Small intestine (tissue), 16 donors: ENCODE data around the gene IFIT2. TPM values are rescaled to one million over a fixed set of nuclear protein-coding genes. Genes with fewer than 3 reads are reported as not detected.
"Not testable (repeated sequence)": the region's sequence is repeated elsewhere in the genome, so short reads cannot be mapped to it uniquely, and the experiment has no call there.

Experiments
- DNase-seq, 2 donors: peaks; one replicate each; pipeline versions ENCODE4 v3.0.0 to v3.0.0-alpha.2; 2013
- FAIRE-seq: peaks from 2 replicates; lab custom pipeline; 2012; peaks lifted over from hg19 to GRCh38; lab: Jason Lieb, UNC
- H3K27ac ChIP-seq, 3 donors: one replicate each; pipeline ENCODE4 v1.5.1; 2013; ENCODE audit warnings: low read length in 2 of 3, mild to moderate bottlenecking in 2 of 3, control low read depth in 1 of 3, inconsistent platforms in 1 of 3, low read depth in 1 of 3, moderate library complexity in 1 of 3
- H3K27me3 ChIP-seq, 3 donors: one replicate each; pipeline ENCODE4 v1.6.1; 2013; ENCODE audit warnings: low read length in 3 of 3, inconsistent platforms in 1 of 3; ENCODE audit not compliant: control insufficient read depth in 3 of 3, insufficient read depth in 3 of 3
- H3K36me3 ChIP-seq, 3 donors: one replicate each; pipeline ENCODE4 v1.6.1; 2013; ENCODE audit warnings: low read length in 3 of 3, inconsistent platforms in 1 of 3, low read depth in 1 of 3, mild to moderate bottlenecking in 1 of 3, moderate library complexity in 1 of 3; ENCODE audit not compliant: control insufficient read depth in 3 of 3, insufficient read depth in 2 of 3
- H3K4me1 ChIP-seq, 3 donors: one replicate each; pipeline ENCODE4 v1.6.1; 2013; ENCODE audit warnings: low read length in 2 of 3, inconsistent platforms in 1 of 3, low read depth in 1 of 3, mild to moderate bottlenecking in 1 of 3, moderate library complexity in 1 of 3; ENCODE audit not compliant: control insufficient read depth in 3 of 3, insufficient read depth in 2 of 3
- H3K4me3 ChIP-seq, 3 donors: one replicate each; pipeline ENCODE4 v1.5.1; 2013; ENCODE audit warnings: low read length in 3 of 3, control low read depth in 1 of 3, inconsistent platforms in 1 of 3, low read depth in 1 of 3, mild to moderate bottlenecking in 1 of 3, moderate library complexity in 1 of 3
- H3K9me3 ChIP-seq, 2 donors: one replicate each; pipeline ENCODE4 v1.6.1; 2013; ENCODE audit warnings: low read depth in 1 of 2, low read length in 1 of 2; ENCODE audit not compliant: control insufficient read depth in 2 of 2, insufficient read depth in 1 of 2
- WGBS, 3 donors: extraction: QIAGEN DNeasy Blood & Tissue Kit; methylation state at CpG; one replicate each; pipeline ENCODE4 v1.1.7; 2013; 5-methylcytosine and 5-hydroxymethylcytosine counted together
- long read RNA-seq, 10 donors: transcript quantifications; one replicate each; lab custom pipeline, GENCODE V29; 2026
- polyA plus RNA-seq, 4 donors: library from polyadenylated mRNA; stranded (reverse) in 3 of 4; unstranded in 1 of 4; fragments of 200-250 nt in 3 of 4; fragments of 120-200 nt in 1 of 4; gene quantifications; one replicate each; pipeline versions ENCODE4 v1.2.1 to v1.2.3, GENCODE V29; 2013
- donor health status: healthy with polysubstance abuse.
- donor health status: control.
- donor health status: control.
- donor health status: Bipolar disorder and iron deficiency.
- donor health status: healthy.

Gene IFIT2
- polyA plus RNA-seq: 1 to 10 TPM; 2.3 to 4.9 (median 4.5) TPM
- long read RNA-seq, donor 1, partial matches to known transcripts: 0 of 2 reads
- long read RNA-seq, donor 1, other reads (novel, unspliced or antisense): 0 of 2 reads
- long read RNA-seq, donor 2: 0 reads
- long read RNA-seq, donor 3, partial matches to known transcripts: 0 of 2 reads
- long read RNA-seq, donor 3, other reads (novel, unspliced or antisense): 0 of 2 reads
- long read RNA-seq, donor 4: 0 reads
- long read RNA-seq, donor 5, partial matches to known transcripts: 0 of 1 reads
- long read RNA-seq, donor 5, other reads (novel, unspliced or antisense): 0 of 1 reads
- long read RNA-seq, donor 6: 0 reads
- long read RNA-seq, donor 7: 0 reads
- long read RNA-seq, donor 8: 0 reads
- long read RNA-seq, donor 9: 0 reads
- long read RNA-seq, donor 10, transcript IFIT2-201 (2 exons, 3,489 nt): major isoform, 6 of 6 reads
- long read RNA-seq, donor 10, partial matches to known transcripts: 0 of 6 reads
- long read RNA-seq, donor 10, other reads (novel, unspliced or antisense): 0 of 6 reads

- H3K4me1 ChIP-seq: peaks cover 5 to 11% (median 5%) of the 10 kb centered on the region in 3 donors
- H3K27me3 ChIP-seq: no peaks in the 10 kb centered on the region
- H3K27ac ChIP-seq: peak within 1 kb of the TSS; percentile 81 to 88 (median 84)
- peak; percentile 85 to 87 for DNase-seq
- peak within 1 kb of the TSS; percentile 8 to 68 (median 49) for H3K4me3 ChIP-seq
- no peak for FAIRE-seq
- WGBS, 3 donors: 1 to 2% (median 1%) methylated on average over 10 of the region's 10 CpGs
- no peaks in the 10 kb centered on the region for H3K9me3 ChIP-seq
- peaks cover 0 to 8% (median 6%) of the 10 kb centered on the region in 3 donors for H3K36me3 ChIP-seq
Measured at GRCh38 chr10:89301721-89302445, at the start of gene IFIT2. IFIT2 (plus strand) TSS chr10:89302046; CDS start chr10:89302124, 78 bp downstream.

GRCh38 chr10:89252225-89252585 lies 49.6 kb upstream of the IFIT2 start:
- H3K27ac ChIP-seq: peak overlapping the region in 1 of 3 donors; percentile 97
- peaks cover 0 to 6% (median 0%) of the 10 kb centered on the region in 3 donors for H3K4me1 ChIP-seq
- 74 to 92% (median 82%) methylated on average over 2 of the region's 2 CpGs for WGBS, 3 donors
- H3K9me3 ChIP-seq: peaks cover 0 to 18% of the 10 kb centered on the region in 2 donors
- DNase-seq: no peak
- no peaks in the 10 kb centered on the region for H3K36me3 ChIP-seq
- H3K27me3 ChIP-seq: no peaks in the 10 kb centered on the region
- peak; percentile 88 for FAIRE-seq
- peak overlapping the region in 2 of 3 donors; percentile 82 to 97 for H3K4me3 ChIP-seq

GRCh38 chr10:89255091-89255579 lies 46.7 kb upstream of the IFIT2 start:
- not testable (repeated sequence) for DNase-seq, H3K27me3 ChIP-seq, FAIRE-seq, H3K4me3 ChIP-seq, H3K36me3 ChIP-seq, H3K4me1 ChIP-seq, H3K27ac ChIP-seq
- WGBS, 3 donors: 60 to 81% (median 64%) methylated on average over 2 of the region's 2 CpGs
- H3K9me3 ChIP-seq: peaks cover 0 to 18% of the 10 kb centered on the region in 2 donors

GRCh38 chr10:89255793-89256192 lies 46.1 kb upstream of the IFIT2 start:
- DNase-seq (no peak), FAIRE-seq (no peak)
- no peak overlapping the region for H3K4me3 ChIP-seq
- H3K36me3 ChIP-seq: no peaks in the 10 kb centered on the region
- H3K27ac ChIP-seq: no peak overlapping the region
- H3K9me3 ChIP-seq: peaks cover 0 to 18% of the 10 kb centered on the region in 2 donors
- H3K4me1 ChIP-seq: peaks cover 0 to 4% (median 4%) of the 10 kb centered on the region in 3 donors
- H3K27me3 ChIP-seq: no peaks in the 10 kb centered on the region

- H3K9me3 ChIP-seq: peaks cover 0 to 18% of the 10 kb centered on the region in 2 donors
- H3K4me1 ChIP-seq: peaks cover 0 to 6% (median 4%) of the 10 kb centered on the region in 3 donors
- H3K4me3 ChIP-seq: no peak overlapping the region
- DNase-seq (no peak), FAIRE-seq (no peak)
- H3K36me3 ChIP-seq: no peaks in the 10 kb centered on the region
- H3K27ac ChIP-seq: no peak overlapping the region
- H3K27me3 ChIP-seq: no peaks in the 10 kb centered on the region
- 78 to 88% (median 80%) methylated on average over 3 of the region's 3 CpGs for WGBS, 3 donors
Measured at GRCh38 chr10:89256340-89256739, 45.5 kb upstream of the IFIT2 start.

- Histone ChIP-seq H3K9me3 (peaks cover 0 to 18% of the 10 kb centered on the region in 2 donors), H3K4me3 (no peak overlapping the region), H3K36me3 (no peaks in the 10 kb centered on the region), H3K27ac (no peak overlapping the region), H3K4me1 (peaks cover 0 to 6% (median 4%) of the 10 kb centered on the region in 3 donors), H3K27me3 (no peaks in the 10 kb centered on the region)
- WGBS, 3 donors: 59 to 71% (median 65%) methylated on average over 1 of the region's 1 CpG
- no peak for FAIRE-seq
- DNase-seq: no peak
Measured at GRCh38 chr10:89256962-89257361, 44.9 kb upstream of the IFIT2 start.

- Histone ChIP-seq H3K4me1 (peaks cover 0 to 6% (median 0%) of the 10 kb centered on the region in 3 donors), H3K27me3 (no peaks in the 10 kb centered on the region), H3K36me3 (no peaks in the 10 kb centered on the region), H3K4me3 (no peak overlapping the region), H3K27ac (no peak overlapping the region), H3K9me3 (peaks cover 0 to 17% of the 10 kb centered on the region in 2 donors)
- 59 to 73% (median 67%) methylated on average over 2 of the region's 2 CpGs for WGBS, 3 donors
- DNase-seq (no peak), FAIRE-seq (no peak)
Measured at GRCh38 chr10:89257581-89257980, 44.3 kb upstream of the IFIT2 start.

GRCh38 chr10:89258881-89259280 lies 43.0 kb upstream of the IFIT2 start:
- FAIRE-seq (no peak), DNase-seq (no peak)
- no peaks in the 10 kb centered on the region for H3K27me3 ChIP-seq
- no peak overlapping the region for H3K27ac ChIP-seq
- no peak overlapping the region for H3K4me3 ChIP-seq
- WGBS, 3 donors: 71 to 76% (median 75%) methylated on average over 1 of the region's 1 CpG
- H3K4me1 ChIP-seq: peaks cover 0 to 6% (median 0%) of the 10 kb centered on the region in 3 donors
- no peaks in the 10 kb centered on the region for H3K36me3 ChIP-seq
- peaks cover 0 to 6% of the 10 kb centered on the region in 2 donors for H3K9me3 ChIP-seq
